Neuronal stem cell (in vitro differentiated cells): Measurements from ENCODE around the gene KDM4C.

Experiments
- DNase-seq: peaks from one replicate; pipeline ENCODE4 v3.0.0-alpha.2; 2013; ENCODE audit warnings: low spot score
- H2AFZ ChIP-seq: one replicate; pipeline ENCODE4 v1.6.1; 2013; ENCODE audit warnings: mild to moderate bottlenecking, low read length, inconsistent platforms
- H2AK5ac ChIP-seq: 2 replicates; pipeline ENCODE4 v1.6.1; 2013; ENCODE audit warnings: low read depth, mild to moderate bottlenecking, inconsistent platforms, low read length, moderate library complexity, mixed read lengths
- H2BK120ac ChIP-seq: 2 replicates; pipeline ENCODE4 v1.6.1; 2013; ENCODE audit warnings: low read depth, mild to moderate bottlenecking, inconsistent platforms, low read length, moderate library complexity, mixed read lengths
- H2BK12ac ChIP-seq: one replicate; pipeline ENCODE4 v1.6.1; 2013; ENCODE audit warnings: low read length, inconsistent platforms
- H2BK15ac ChIP-seq: 2 replicates; pipeline ENCODE4 v1.6.1; 2013; ENCODE audit warnings: mild to moderate bottlenecking, low read length, inconsistent platforms, mixed read lengths
- H2BK5ac ChIP-seq: one replicate; pipeline ENCODE4 v1.6.1; 2013; ENCODE audit warnings: inconsistent platforms, mild to moderate bottlenecking, low read length, moderate library complexity
- H3K14ac ChIP-seq: one replicate; pipeline ENCODE4 v1.6.1; 2013; ENCODE audit warnings: low read length, inconsistent platforms
- H3K18ac ChIP-seq: 2 replicates; pipeline ENCODE4 v1.6.1; 2013; ENCODE audit warnings: low read length, inconsistent platforms
- H3K23ac ChIP-seq: 2 replicates; pipeline ENCODE4 v1.6.1; 2013; ENCODE audit warnings: low read depth, mild to moderate bottlenecking, mixed read lengths, low read length, inconsistent platforms; ENCODE audit not compliant: poor library complexity
- H3K27ac ChIP-seq: replicated peaks from 3 replicates; pipeline ENCODE4 v1.5.1; 2013; ENCODE audit warnings: low read length, inconsistent platforms
- H3K27me3 ChIP-seq, 3 experiments: 2 replicates each; pipeline ENCODE4 v1.6.1; 2013; ENCODE audit warnings: low read length in 3 of 3, mild to moderate bottlenecking in 2 of 3, inconsistent platforms in 1 of 3, low read depth in 1 of 3, mixed read lengths in 1 of 3, moderate library complexity in 1 of 3; ENCODE audit not compliant: control insufficient read depth in 3 of 3, insufficient read depth in 3 of 3
- H3K36me3 ChIP-seq, 2 donors: replicated peaks in 1 of 2; 2 replicates each; pipeline ENCODE4 v1.6.1; 2013; ENCODE audit warnings: low read length in 2 of 2; ENCODE audit not compliant: control insufficient read depth in 2 of 2, insufficient read depth in 2 of 2
- H3K4ac ChIP-seq: 2 replicates; pipeline ENCODE4 v1.6.1; 2013; ENCODE audit warnings: inconsistent platforms, mild to moderate bottlenecking, low read length, moderate library complexity
- H3K4me1 ChIP-seq, 2 donors: 1 replicate in 1 of 2; 2 replicates in 1 of 2; pipeline ENCODE4 v1.6.1; 2013; ENCODE audit warnings: low read length in 2 of 2, low read depth in 1 of 2; ENCODE audit not compliant: control insufficient read depth in 2 of 2, insufficient read depth in 1 of 2
- H3K4me2 ChIP-seq: one replicate; pipeline ENCODE4 v1.6.1; 2013; ENCODE audit warnings: mild to moderate bottlenecking, low read length, inconsistent platforms; ENCODE audit not compliant: insufficient read depth, poor library complexity, severe bottlenecking
- H3K4me3 ChIP-seq, 2 donors: 2 replicates each; pipeline ENCODE4 v1.5.1; 2013; ENCODE audit warnings: low read length in 2 of 2, mild to moderate bottlenecking in 2 of 2, inconsistent platforms in 1 of 2, moderate library complexity in 1 of 2
- H3K79me1 ChIP-seq: one replicate; pipeline ENCODE4 v1.6.1; 2013; ENCODE audit warnings: low read depth, mild to moderate bottlenecking, inconsistent platforms, low read length, moderate library complexity
- H3K9ac ChIP-seq: one replicate; pipeline ENCODE4 v1.6.1; 2013; ENCODE audit warnings: mild to moderate bottlenecking, low read depth, low read length, inconsistent platforms; ENCODE audit not compliant: poor library complexity
- H3K9me3 ChIP-seq, 2 donors: replicated peaks in 1 of 2; 2 replicates each; pipeline versions ENCODE3 to v1.6.1; 2013; ENCODE audit warnings: low read length in 2 of 2, mild to moderate bottlenecking in 2 of 2, inconsistent platforms in 1 of 2, low read depth in 1 of 2, mixed read lengths in 1 of 2, moderate library complexity in 1 of 2; ENCODE audit not compliant: control insufficient read depth in 2 of 2, insufficient read depth in 1 of 2
- H4K8ac ChIP-seq: one replicate; pipeline ENCODE4 v1.6.1; 2013; ENCODE audit warnings: low read depth, mild to moderate bottlenecking, inconsistent platforms, low read length, moderate library complexity
- H4K91ac ChIP-seq: one replicate; pipeline ENCODE4 v1.6.1; 2013; ENCODE audit warnings: low read length, low read depth, mild to moderate bottlenecking, inconsistent platforms; ENCODE audit not compliant: poor library complexity
- WGBS, 2 donors: extraction: QIAGEN DNeasy Blood & Tissue Kit; methylation state at CpG; one replicate each; pipeline ENCODE4 v1.1.7; 2013; ENCODE audit warnings: missing lambda C conversion rate in 2 of 2, mixed read lengths in 1 of 2; ENCODE audit not compliant: insufficient read length in 2 of 2, insufficient replicate concordance in 1 of 2; ENCODE audit errors: extremely low coverage in 2 of 2; 5-methylcytosine and 5-hydroxymethylcytosine counted together

KDM4C gene

GRCh38 chr9:6923086-6923485, 165.3 kb downstream of the KDM4C start:
- no peaks in the 10 kb centered on the region for H3K27me3 ChIP-seq
- no peak overlapping the region for H4K91ac ChIP-seq
- no peak overlapping the region for H4K8ac ChIP-seq
- no peak overlapping the region for H3K4me2 ChIP-seq
- H3K18ac ChIP-seq: no peak overlapping the region
- peaks cover 0 to 4% of the 10 kb centered on the region in 2 donors for H3K9me3 ChIP-seq
- no peak overlapping the region for H2BK5ac ChIP-seq
- no peak overlapping the region for H3K9ac ChIP-seq
- no peak overlapping the region for H2AFZ ChIP-seq
- no peak overlapping the region for H2BK12ac ChIP-seq
- no peak overlapping the region for H2AK5ac ChIP-seq
- H2BK120ac ChIP-seq: no peak overlapping the region
- H3K4ac ChIP-seq: no peak overlapping the region
- H2BK15ac ChIP-seq: no peak overlapping the region
- H3K4me3 ChIP-seq: no peak overlapping the region
- WGBS, 2 donors: no CpG with 5 or more reads among the region's 5 CpGs
- no peak overlapping the region for H3K27ac ChIP-seq
- H3K79me1 ChIP-seq: no peaks in the 10 kb centered on the region
- H3K4me1 ChIP-seq: peaks cover 0 to 2% of the 10 kb centered on the region in 2 donors
- no peak overlapping the region for H3K14ac ChIP-seq
- no peak for DNase-seq
- H3K36me3 ChIP-seq: no peaks in the 10 kb centered on the region
- H3K23ac ChIP-seq: no peak overlapping the region

- no peak overlapping the region for H3K23ac ChIP-seq
- no peaks in the 10 kb centered on the region for H3K27me3 ChIP-seq
- H2BK12ac ChIP-seq: no peak overlapping the region
- no peak overlapping the region for H2AFZ ChIP-seq
- no peak overlapping the region for H4K8ac ChIP-seq
- H2BK5ac ChIP-seq: no peak overlapping the region
- peaks cover 0 to 4% of the 10 kb centered on the region in 2 donors for H3K9me3 ChIP-seq
- H3K4me2 ChIP-seq: no peak overlapping the region
- H3K14ac ChIP-seq: no peak overlapping the region
- H2AK5ac ChIP-seq: no peak overlapping the region
- no peak overlapping the region for H3K18ac ChIP-seq
- H2BK15ac ChIP-seq: no peak overlapping the region
- peaks cover 0 to 2% of the 10 kb centered on the region in 2 donors for H3K4me1 ChIP-seq
- no peaks in the 10 kb centered on the region for H3K36me3 ChIP-seq
- no peak overlapping the region for H3K27ac ChIP-seq
- H4K91ac ChIP-seq: no peak overlapping the region
- H3K9ac ChIP-seq: no peak overlapping the region
- DNase-seq: no peak
- no peak overlapping the region for H2BK120ac ChIP-seq
- H3K4me3 ChIP-seq: no peak overlapping the region
- H3K4ac ChIP-seq: no peak overlapping the region
- WGBS, 2 donors: no CpG with 5 or more reads among the region's 3 CpGs
- no peaks in the 10 kb centered on the region for H3K79me1 ChIP-seq
These were observed 166.4 kb downstream of the KDM4C start for GRCh38 chr9:6924149-6924548.

GRCh38 chr9:6924988-6925563, 167.3 kb downstream of the KDM4C start:
- H3K27me3 ChIP-seq: no peaks in the 10 kb centered on the region
- H2BK15ac ChIP-seq: no peak overlapping the region
- peaks cover 0 to under 1% of the 10 kb centered on the region in 2 donors for H3K9me3 ChIP-seq
- no peaks in the 10 kb centered on the region for H3K79me1 ChIP-seq
- H2BK5ac ChIP-seq: no peak overlapping the region
- H2BK12ac ChIP-seq: no peak overlapping the region
- H4K8ac ChIP-seq: no peak overlapping the region
- no peak overlapping the region for H3K18ac ChIP-seq
- DNase-seq: no peak
- H3K27ac ChIP-seq: no peak overlapping the region
- no peak overlapping the region for H3K4ac ChIP-seq
- no peak overlapping the region for H2BK120ac ChIP-seq
- no peak overlapping the region for H3K23ac ChIP-seq
- no peak overlapping the region for H3K4me2 ChIP-seq
- no peak overlapping the region for H2AK5ac ChIP-seq
- WGBS, 2 donors: no CpG with 5 or more reads among the region's 8 CpGs
- H3K14ac ChIP-seq: no peak overlapping the region
- peaks cover 0 to 2% of the 10 kb centered on the region in 2 donors for H3K4me1 ChIP-seq
- no peak overlapping the region for H3K9ac ChIP-seq
- H2AFZ ChIP-seq: no peak overlapping the region
- H3K36me3 ChIP-seq: no peaks in the 10 kb centered on the region
- H3K4me3 ChIP-seq: no peak overlapping the region
- no peak overlapping the region for H4K91ac ChIP-seq

- no peak overlapping the region for H2AFZ ChIP-seq
- H2BK12ac ChIP-seq: no peak overlapping the region
- H3K36me3 ChIP-seq: no peaks in the 10 kb centered on the region
- H2BK5ac ChIP-seq: no peak overlapping the region
- no peak overlapping the region for H3K23ac ChIP-seq
- no peaks in the 10 kb centered on the region for H3K79me1 ChIP-seq
- H3K4me3 ChIP-seq: no peak overlapping the region
- WGBS, 2 donors: no CpG with 5 or more reads among the region's 12 CpGs
- no peak overlapping the region for H2BK15ac ChIP-seq
- DNase-seq: no peak
- no peak overlapping the region for H3K9ac ChIP-seq
- no peak overlapping the region for H3K27ac ChIP-seq
- no peak overlapping the region for H4K91ac ChIP-seq
- H3K9me3 ChIP-seq: no peaks in the 10 kb centered on the region
- H3K27me3 ChIP-seq: no peaks in the 10 kb centered on the region
- peaks cover 0 to 2% of the 10 kb centered on the region in 2 donors for H3K4me1 ChIP-seq
- no peak overlapping the region for H3K18ac ChIP-seq
- H4K8ac ChIP-seq: no peak overlapping the region
- H2BK120ac ChIP-seq: no peak overlapping the region
- no peak overlapping the region for H3K4ac ChIP-seq
- H3K14ac ChIP-seq: no peak overlapping the region
- H2AK5ac ChIP-seq: no peak overlapping the region
- no peak overlapping the region for H3K4me2 ChIP-seq
These were observed 168.1 kb downstream of the KDM4C start for GRCh38 chr9:6925836-6926235.
